Stimulated activated naive CD4-positive, alpha-beta T cell treated with Interleukin-2 at 50 U/mL for 16 hours (primary cell): ENCODE measurements around the gene ARHGEF17.

Source experiments
- DNase-seq: peaks from one replicate; lab custom pipeline; 2025; lab: John Stamatoyannopoulos, UW

Gene ARHGEF17

DNA sequence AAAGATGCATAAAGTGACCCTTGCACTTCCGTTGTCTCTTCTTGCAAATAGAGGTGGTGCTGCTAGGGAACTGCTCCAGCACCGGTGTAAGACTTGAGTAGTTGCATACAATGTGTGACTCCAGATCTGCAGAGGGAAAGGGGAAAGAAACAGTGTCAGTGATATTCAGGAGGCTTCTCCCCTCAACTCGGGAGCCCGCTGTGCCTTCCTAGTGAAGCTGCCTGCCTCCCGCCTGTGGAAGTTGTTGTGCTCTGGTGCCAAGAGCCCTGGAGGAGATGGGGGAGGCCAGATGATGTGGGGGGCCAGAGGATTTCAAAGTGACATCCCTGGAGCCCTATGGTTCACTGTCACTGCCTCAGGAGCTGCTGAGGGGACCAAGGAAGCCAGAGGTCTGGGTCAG is 98.5 kb downstream of the ARHGEF17 start:
- no peak for DNase-seq

DNA sequence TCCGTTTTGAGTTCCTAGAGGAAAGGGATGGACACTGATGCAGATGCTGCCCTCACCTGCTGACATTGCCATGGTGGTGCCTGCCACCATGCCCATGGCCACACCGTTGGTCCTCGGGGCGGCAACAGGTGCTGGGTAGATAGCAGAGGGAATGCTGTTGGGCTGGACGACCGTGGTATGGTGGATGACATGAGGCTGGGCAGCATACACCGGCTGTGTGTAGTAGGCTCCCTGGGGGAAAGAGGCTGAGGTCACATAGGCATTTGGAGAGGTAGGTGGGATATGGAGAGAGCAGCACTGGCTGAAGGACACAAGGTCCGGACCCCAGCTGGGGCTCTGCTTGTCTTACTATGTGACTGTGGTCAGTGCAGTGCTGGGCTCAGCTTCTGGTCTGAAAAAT is 101.4 kb downstream of the ARHGEF17 start:
- DNase-seq = no peak

DNA sequence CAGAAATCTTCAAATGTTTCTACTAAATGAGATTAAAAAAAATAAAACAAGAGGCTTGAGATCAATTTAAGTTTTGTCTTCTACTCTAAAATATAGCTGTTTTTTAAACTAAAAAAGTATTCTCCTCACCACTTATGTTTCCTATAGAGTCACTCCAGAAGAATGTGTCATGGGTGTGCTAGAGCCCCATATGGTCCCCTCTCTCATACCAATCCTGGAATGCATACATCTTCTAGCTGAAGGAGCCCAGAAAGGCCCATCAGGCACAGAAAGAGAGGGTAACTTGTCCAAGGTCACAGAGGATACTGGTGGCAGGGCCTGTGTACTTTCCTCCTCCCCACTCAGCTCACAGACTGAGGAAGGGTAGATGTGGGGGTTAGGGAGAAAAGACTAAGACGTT is 102.6 kb downstream of the ARHGEF17 start:
- DNase-seq = no peak

DNA sequence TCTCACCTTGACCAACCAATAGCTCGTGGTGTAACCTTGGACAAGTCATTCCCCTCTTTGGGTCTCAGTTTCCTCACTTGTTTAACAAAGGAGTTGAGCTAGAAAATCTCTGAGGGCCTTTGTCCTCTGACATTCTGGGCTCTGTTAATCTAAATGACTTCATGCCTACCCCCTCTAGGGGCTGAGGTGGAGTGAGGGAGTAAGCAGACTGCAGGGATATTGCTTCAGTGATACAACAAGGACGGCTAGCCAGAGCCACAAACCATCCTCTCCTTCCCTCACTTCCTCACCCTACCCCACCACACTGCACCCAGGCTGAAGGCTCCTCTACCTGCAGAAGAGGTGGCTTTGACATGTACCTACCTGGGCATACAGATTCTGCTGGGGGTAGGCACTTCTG is 103.0 kb downstream of the ARHGEF17 start:
- no peak for DNase-seq

DNA sequence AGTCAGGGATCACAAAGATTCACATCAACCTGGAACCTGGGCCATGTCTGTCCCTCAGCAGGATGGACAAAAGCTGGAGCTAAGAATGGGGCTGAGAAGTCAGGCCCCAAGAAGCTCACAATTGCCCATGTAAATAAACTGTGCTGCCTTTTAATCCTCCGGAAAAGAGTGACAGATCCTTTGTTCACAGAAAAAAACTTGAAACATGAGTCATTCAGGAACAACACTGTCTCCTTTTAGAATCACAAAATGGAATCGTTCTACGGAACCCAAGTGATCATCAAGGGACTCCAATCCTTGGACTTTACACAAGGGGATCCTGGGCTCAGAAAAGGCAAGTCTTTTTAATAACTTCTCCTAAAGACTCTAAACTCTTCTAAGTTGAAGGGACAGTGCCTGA is 104.2 kb downstream of the ARHGEF17 start:
- DNase-seq = no peak

DNA sequence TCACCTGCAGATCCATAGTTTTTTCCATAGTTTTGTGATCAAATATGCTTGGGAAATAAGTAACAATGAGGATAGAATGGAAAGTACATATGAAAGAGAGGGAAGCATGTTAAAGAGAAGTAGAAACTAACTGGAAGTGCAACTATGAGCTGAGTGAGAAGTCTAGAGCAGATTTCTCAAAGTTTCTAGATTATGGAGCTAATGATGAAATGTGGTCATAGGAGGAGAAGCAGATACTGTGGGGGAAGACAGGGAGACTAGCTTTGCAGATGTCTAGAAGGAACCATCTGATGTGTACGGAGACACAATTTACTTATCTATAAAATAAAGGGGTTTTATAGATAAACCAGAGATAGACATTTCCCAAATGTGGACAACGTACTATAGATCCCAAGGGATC is 105.2 kb downstream of the ARHGEF17 start:
- DNase-seq = no peak

DNA sequence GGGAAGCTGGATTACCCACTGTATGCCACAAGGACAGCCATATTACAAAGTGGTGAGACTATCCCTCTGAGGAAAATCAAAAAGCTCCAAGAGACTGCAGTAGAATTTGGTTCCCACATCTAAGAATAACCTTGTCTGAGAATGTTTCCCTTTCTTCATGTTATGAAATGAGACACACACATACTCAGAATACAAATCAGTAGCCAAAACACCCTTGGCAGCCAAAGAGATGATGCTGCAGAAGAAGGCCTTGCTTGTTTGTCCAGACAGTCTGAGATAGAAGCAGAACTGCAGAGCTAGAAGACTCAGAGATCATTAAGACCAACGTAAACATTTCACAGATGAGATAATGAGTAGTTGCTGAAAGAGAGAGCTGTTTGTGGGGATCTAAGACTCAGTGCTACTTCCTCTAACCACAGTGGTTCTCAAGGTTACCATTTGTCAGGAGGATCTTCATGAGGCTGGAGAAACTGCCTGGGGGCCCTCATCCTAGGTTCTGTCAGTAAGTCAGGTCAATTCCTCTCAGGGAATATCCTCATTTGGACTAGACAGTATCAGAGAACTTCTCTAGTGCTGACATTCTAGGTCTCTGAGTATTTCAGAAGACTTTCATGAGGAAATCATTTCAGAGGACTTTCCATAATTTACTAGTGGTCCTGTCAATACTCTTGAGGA is 107.0 kb downstream of the ARHGEF17 start:
- no peak for DNase-seq

DNA sequence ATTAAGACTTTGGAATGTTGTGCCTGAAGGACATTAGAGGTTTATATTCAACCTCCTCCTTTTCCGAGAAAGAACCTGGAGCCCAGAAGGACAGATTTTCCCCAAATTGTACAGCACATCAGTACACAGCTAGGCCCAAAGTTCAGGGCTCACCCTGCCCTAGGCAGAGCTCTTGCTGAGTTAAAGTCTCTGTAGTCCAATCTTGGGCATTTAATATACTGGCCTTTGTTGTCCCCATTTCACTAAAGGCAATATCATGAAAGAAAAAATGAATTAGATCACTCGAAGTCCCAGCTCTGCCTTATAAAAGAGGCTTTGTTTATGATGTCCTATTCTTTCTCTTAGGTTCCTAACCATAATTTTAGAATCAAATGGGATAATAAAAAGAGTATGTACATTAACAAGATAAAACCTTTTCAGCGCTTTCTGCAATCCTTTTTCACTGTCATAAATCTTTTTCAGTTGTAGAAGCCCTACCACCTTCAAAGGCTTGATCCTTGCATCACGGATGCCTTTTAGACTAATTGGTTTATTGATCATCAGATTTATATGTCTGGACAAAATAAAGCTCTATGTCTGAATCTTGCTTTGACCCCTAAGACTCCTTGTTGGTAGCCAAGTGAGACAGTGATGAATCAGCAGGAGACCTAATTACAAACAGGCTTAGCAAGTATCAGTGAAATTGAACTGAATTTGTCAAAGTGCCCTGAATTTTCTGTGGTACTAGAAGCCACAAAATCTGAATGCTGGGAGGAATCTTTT is 108.0 kb downstream of the ARHGEF17 start:
- no peak for DNase-seq

DNA sequence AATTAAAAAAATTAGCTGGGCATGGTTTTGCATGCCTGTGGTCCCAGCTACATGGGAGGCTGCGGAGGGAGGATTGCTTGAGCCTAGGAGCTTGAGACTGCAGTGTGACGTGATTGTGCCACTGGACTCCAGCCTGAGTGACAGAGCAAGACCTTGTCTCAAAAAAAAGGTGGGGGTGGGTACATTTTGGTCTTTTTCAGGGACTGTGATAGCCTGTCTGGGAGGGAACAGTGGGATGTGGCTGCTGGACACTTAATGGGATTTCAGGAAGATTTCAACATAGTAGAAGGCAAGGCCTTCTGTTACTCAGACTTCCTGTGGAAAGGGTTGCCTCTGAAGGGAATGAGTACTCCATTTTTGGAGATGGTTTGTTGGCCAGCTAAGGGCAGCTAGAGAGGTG is 108.7 kb downstream of the ARHGEF17 start:
- DNase-seq = no peak
